Mesodermal cell (in vitro differentiated cells): ENCODE measurements around the gene CA4.

Experiments used
- H3K27ac ChIP-seq: 2 replicates; pipeline ENCODE4 v1.7.0; 2013; ENCODE audit warnings: mild to moderate bottlenecking, low read depth, low read length, moderate library complexity; ENCODE audit not compliant: severe bottlenecking
- H3K36me3 ChIP-seq: 2 replicates; pipeline ENCODE4 v1.7.1; 2013; ENCODE audit warnings: mild to moderate bottlenecking, low read length, moderate library complexity; ENCODE audit not compliant: control insufficient read depth, insufficient read depth
- H3K4me1 ChIP-seq: one replicate; pipeline ENCODE4 v1.7.1; 2013; ENCODE audit warnings: mild to moderate bottlenecking, low read length; ENCODE audit not compliant: insufficient read depth, control insufficient read depth, poor library complexity, severe bottlenecking
- H3K4me3 ChIP-seq: 2 replicates; pipeline ENCODE4 v1.7.0; 2013; ENCODE audit warnings: low read length, control low read depth, mild to moderate bottlenecking; ENCODE audit not compliant: insufficient read depth, poor library complexity, severe bottlenecking; ENCODE audit errors: extremely low read depth
- H3K9me3 ChIP-seq: 2 replicates; pipeline ENCODE4 v1.7.1; 2013; ENCODE audit warnings: mild to moderate bottlenecking, low read length, moderate library complexity; ENCODE audit not compliant: control insufficient read depth
- WGBS, 2 experiments: methylation state at CpG; one replicate each; pipeline ENCODE4 v1.1.5; 2013; ENCODE audit warnings: missing lambda C conversion rate in 2 of 2; ENCODE audit not compliant: insufficient coverage in 2 of 2; 5-methylcytosine and 5-hydroxymethylcytosine counted together

Gene CA4

GRCh38 chr17:60145006-60145935 is 4.5 kb upstream of the CA4 start:
- 29 to 31% methylated on average over 12 to 13 of the region's 17 CpGs for WGBS, 2 experiments
- Histone ChIP-seq H3K9me3 (no peaks in the 10 kb centered on the region), H3K36me3 (no peaks in the 10 kb centered on the region), H3K4me3 (no peak overlapping the region), H3K4me1 (peaks cover 7% of the 10 kb centered on the region), H3K27ac (no peak overlapping the region)

DNA sequence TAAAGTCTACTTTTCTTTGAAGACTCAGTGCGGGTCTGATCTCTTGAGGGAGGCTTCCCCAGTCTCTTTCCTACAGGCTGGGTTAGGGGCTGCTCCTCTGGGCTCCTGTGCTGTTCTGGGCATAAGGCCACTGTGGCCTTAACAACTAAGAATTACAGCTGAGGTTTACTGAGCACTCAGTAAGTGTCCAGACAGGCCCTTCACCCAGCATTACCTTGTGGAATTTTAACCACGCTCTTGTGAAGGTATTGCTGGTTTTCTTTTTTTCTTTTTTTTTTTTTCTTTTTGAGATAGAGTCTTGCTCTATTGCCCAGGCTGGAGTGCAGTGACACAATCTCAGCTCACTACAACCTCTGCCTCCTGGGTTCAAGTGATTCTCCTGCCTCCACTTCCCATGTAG is 3.6 kb upstream of the CA4 start:
- no peaks in the 10 kb centered on the region for H3K36me3 ChIP-seq
- 75 to 78% methylated on average over 1 of the region's 2 CpGs for WGBS, 2 experiments
- H3K4me3 ChIP-seq: no peak overlapping the region
- H3K4me1 ChIP-seq: peaks cover 11% of the 10 kb centered on the region
- H3K27ac ChIP-seq: no peak overlapping the region
- no peaks in the 10 kb centered on the region for H3K9me3 ChIP-seq

GRCh38 chr17:60147553-60148223 is 2.1 kb upstream of the CA4 start:
- 89 to 95% methylated on average over 6 to 8 of the region's 8 CpGs for WGBS, 2 experiments
- Histone ChIP-seq H3K4me1 (peaks cover 7% of the 10 kb centered on the region), H3K9me3 (no peaks in the 10 kb centered on the region), H3K4me3 (no peak overlapping the region), H3K27ac (no peak overlapping the region), H3K36me3 (no peaks in the 10 kb centered on the region)

GRCh38 chr17:60148373-60148772 is 1.4 kb upstream of the CA4 start:
- peaks cover 6% of the 10 kb centered on the region for H3K4me1 ChIP-seq
- no peaks in the 10 kb centered on the region for H3K9me3 ChIP-seq
- no peak overlapping the region for H3K27ac ChIP-seq
- H3K36me3 ChIP-seq: no peaks in the 10 kb centered on the region
- no peak overlapping the region for H3K4me3 ChIP-seq
- 56% methylated on average over 1 of the region's 2 CpGs; no CpG with 5 or more reads in 1 of the 2 experiments for WGBS, 2 experiments

DNA sequence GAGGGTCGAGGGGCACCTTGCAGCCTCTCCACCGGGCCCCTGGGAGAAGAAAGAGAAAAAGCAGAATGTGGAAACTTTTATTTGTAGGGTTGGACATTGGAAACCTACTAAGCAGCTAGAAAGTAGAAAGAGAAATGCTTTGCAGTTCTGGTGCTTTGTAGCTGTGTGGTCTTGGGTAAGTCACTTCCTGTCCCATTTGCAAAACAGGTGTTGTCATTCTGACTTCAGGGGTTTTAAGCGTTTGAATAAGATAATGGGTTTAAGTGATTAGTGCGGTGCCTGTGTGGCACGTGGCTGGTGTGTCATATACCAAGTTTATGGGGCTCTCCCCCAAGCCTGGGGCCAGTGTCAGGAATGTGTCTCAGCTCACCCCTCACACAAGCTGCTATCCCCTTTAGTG is 1.6 kb downstream of the CA4 start:
- no peaks in the 10 kb centered on the region for H3K36me3 ChIP-seq
- H3K4me3 ChIP-seq: no peak overlapping the region
- no peak overlapping the region for H3K27ac ChIP-seq
- 38 to 56% methylated on average over 2 to 5 of the region's 5 CpGs for WGBS, 2 experiments
- H3K9me3 ChIP-seq: no peaks in the 10 kb centered on the region
- peaks cover 6% of the 10 kb centered on the region for H3K4me1 ChIP-seq

DNA sequence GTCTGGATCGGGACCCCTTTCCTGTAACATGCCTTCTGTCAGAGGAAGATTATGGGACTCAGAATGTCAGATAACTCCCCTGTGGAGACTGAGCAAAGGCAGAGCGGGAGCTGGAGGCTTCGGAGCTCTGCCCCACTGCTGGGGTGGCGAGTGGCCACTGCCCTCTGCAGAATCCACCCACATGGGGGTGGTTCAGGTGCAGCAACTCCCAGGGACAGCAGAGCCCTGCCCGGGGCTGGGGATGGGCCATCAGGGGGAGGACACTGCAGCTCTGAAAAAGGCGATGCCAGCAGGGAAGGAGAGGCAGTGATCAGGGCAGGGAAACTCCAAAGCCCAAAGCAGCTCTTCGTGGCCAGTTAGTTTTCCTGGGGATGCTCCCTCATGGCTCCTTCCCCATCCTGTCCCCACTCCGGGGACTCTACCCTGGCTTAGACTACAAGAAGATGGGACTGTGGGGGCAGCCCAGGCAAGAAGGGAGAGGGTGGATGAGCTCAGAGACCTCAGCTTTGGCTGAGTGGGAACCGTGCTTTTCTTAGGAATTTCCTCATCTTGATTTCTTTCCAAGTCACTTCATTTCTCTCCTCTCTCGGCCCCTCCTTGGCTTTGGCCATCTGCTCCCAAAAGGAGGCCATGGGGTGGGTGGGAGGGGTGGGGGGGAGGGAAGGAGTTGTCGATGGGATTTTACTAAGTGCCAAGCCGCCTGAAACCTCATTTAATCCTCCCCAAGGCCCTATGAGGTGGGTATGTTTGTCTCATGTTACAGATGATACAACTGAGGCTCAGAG is 4.0 kb downstream of the CA4 start:
- H3K36me3 ChIP-seq: no peaks in the 10 kb centered on the region
- peaks cover 6% of the 10 kb centered on the region for H3K4me1 ChIP-seq
- H3K4me3 ChIP-seq: no peak overlapping the region
- 86 to 92% methylated on average over 2 to 7 of the region's 12 CpGs for WGBS, 2 experiments
- no peak overlapping the region for H3K27ac ChIP-seq
- no peaks in the 10 kb centered on the region for H3K9me3 ChIP-seq

- Histone ChIP-seq H3K4me3 (no peak overlapping the region), H3K9me3 (no peaks in the 10 kb centered on the region), H3K27ac (no peak overlapping the region), H3K36me3 (no peaks in the 10 kb centered on the region), H3K4me1 (peaks cover 11% of the 10 kb centered on the region)
- 77 to 93% methylated on average over 5 to 9 of the region's 14 CpGs for WGBS, 2 experiments
These were observed 5.0 kb downstream of the CA4 start for GRCh38 chr17:60154616-60155426.

GRCh38 chr17:60155427-60155814 is 5.6 kb downstream of the CA4 start:
- 59 to 76% methylated on average over 2 of the region's 3 CpGs for WGBS, 2 experiments
- no peak overlapping the region for H3K27ac ChIP-seq
- no peak overlapping the region for H3K4me3 ChIP-seq
- H3K36me3 ChIP-seq: no peaks in the 10 kb centered on the region
- H3K4me1 ChIP-seq: peaks cover 11% of the 10 kb centered on the region
- no peaks in the 10 kb centered on the region for H3K9me3 ChIP-seq

DNA sequence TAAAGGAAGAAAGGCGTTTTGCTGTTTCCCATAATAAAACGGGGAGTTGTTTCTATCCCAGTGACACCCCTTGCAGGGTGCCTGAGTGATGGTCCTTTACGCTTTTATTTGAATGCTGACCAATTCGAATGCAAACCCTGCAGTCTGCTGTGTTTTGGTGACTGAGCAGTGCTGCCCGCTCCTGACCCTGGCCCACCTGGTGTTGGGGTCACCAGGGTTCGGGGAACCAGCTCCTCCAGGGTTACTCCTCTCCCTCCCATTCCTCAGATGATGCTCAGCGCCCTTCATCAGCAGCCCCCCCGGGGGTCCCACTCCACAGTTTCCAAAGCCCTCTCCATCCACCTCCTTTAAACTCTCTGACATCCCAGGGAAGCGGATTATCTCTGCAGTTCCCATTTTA is 6.0 kb downstream of the CA4 start:
- no peak overlapping the region for H3K4me3 ChIP-seq
- no peaks in the 10 kb centered on the region for H3K9me3 ChIP-seq
- H3K27ac ChIP-seq: no peak overlapping the region
- WGBS, 2 experiments: 73 to 87% methylated on average over 9 of the region's 9 CpGs
- H3K36me3 ChIP-seq: no peaks in the 10 kb centered on the region
- peaks cover 10% of the 10 kb centered on the region for H3K4me1 ChIP-seq

GRCh38 chr17:60156746-60157145 is 7.0 kb downstream of the CA4 start:
- Histone ChIP-seq H3K36me3 (no peaks in the 10 kb centered on the region), H3K4me1 (peaks cover 14% of the 10 kb centered on the region), H3K9me3 (no peaks in the 10 kb centered on the region), H3K27ac (no peak overlapping the region), H3K4me3 (no peak overlapping the region)
- 88 to 95% methylated on average over 8 of the region's 8 CpGs for WGBS, 2 experiments
